ENCODE results near the gene PLET1.

DNA sequence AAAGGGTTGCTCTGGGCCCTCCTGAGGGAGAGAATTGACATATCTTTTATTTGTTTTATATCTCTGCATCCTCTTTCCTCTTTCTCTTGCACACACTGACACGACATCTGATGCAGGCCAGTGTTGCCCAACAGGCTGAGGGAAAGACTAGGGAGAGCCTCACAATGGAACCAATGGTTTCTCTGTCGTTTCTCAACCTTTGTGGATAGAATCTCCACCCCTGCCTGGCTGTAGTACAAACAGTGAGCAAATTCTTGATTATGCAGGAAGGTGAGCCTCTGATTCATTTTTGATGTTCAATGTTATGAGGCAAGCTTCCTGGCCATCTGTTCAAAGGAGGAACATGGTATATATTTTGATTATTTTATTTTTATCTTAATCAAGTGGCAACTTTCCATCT lies 49.8 kb upstream of the PLET1 start:
- TF ChIP-seq, protein P1, sequence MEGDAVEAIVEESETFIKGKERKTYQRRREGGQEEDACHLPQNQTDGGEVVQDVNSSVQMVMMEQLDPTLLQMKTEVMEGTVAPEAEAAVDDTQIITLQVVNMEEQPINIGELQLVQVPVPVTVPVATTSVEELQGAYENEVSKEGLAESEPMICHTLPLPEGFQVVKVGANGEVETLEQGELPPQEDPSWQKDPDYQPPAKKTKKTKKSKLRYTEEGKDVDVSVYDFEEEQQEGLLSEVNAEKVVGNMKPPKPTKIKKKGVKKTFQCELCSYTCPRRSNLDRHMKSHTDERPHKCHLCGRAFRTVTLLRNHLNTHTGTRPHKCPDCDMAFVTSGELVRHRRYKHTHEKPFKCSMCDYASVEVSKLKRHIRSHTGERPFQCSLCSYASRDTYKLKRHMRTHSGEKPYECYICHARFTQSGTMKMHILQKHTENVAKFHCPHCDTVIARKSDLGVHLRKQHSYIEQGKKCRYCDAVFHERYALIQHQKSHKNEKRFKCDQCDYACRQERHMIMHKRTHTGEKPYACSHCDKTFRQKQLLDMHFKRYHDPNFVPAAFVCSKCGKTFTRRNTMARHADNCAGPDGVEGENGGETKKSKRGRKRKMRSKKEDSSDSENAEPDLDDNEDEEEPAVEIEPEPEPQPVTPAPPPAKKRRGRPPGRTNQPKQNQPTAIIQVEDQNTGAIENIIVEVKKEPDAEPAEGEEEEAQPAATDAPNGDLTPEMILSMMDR (IDR thresholded peaks at IDR 0.05; ENCODE audit: low read depth, low read length): no peak
- TF ChIP-seq POLR2A (IDR thresholded peaks at IDR 0.05; ENCODE audit: extremely low read depth, insufficient read length): no peak
